Ovary (tissue), 3 donors: ENCODE measurements around the gene TOP1.

Source experiments
- CTCF ChIP-seq, 3 donors: fragments of 450-650 bp in 2 of 3; fragments of 200-600 bp in 1 of 3; IDR thresholded peaks; one replicate each; pipeline versions ENCODE4 v1.5.1 to v1.8.0; 2016 to 2022; ENCODE audit warnings: antibody characterized with exemption in 3 of 3, mild to moderate bottlenecking in 1 of 3
- EP300 ChIP-seq: sonication (generic); formaldehyde crosslinking; IDR thresholded peaks from one replicate; pipeline ENCODE4 v1.6.1; 2017; ENCODE audit warnings: antibody characterized with exemption
- POLR2A ChIP-seq: fragments of 450-650 bp; IDR thresholded peaks from one replicate; pipeline ENCODE4 v1.6.1; 2017; ENCODE audit warnings: antibody characterized with exemption, mild to moderate bottlenecking, moderate library complexity
- donor health status: DM: no; HTN: no; CAD: no.

GRCh38 chr20:41009946-41010345 is 18.7 kb upstream of the TOP1 start:
- no peak for TF ChIP-seq CTCF (IDR thresholded peaks at IDR 0.05)
- no peak for TF ChIP-seq POLR2A
- TF ChIP-seq EP300: no peak
